SU-DHL-6 (cell line): ENCODE results near the gene PTGER2.

ENCODE experiments used
- EZH2phosphoT487 ChIP-seq: fragments of 200-600 bp; sonication (generic), shearing (Covaris generic); conservative IDR thresholded peaks from 2 replicates; pipeline ENCODE4 v1.6.1; 2018; ENCODE audit warnings: mild to moderate bottlenecking, antibody characterized with exemption, low read length, moderate library complexity, mixed read lengths
- TF ChIP-seq, protein P1 (sequence below): fragments of 200-600 bp; sonication (generic); IDR thresholded peaks from one replicate; pipeline ENCODE4 v1.5.1; 2017; ENCODE audit warnings: antibody characterized with exemption, mild to moderate bottlenecking, low read length, moderate library complexity; ENCODE audit not compliant: insufficient read depth, poor library complexity, severe bottlenecking

DNA sequence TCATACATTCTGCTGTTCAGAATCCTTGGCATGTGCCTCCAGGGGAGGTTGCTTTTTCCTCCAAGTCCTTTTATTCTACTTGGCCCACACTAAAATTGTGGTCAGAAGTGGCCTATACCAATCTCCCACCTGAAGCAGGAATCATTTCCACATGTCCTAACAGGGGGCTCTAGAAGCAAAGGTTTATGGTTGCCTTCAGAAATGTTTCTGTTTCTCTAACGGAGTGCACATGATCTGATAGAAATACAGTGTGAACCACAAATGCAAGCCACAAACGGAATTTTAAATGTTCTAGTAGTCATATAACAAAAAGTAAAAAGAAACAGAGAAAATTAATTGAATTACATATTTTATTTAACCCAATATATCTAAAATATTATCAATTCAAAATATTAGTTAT, 4.0 kb downstream of the PTGER2 start:
- TF ChIP-seq, protein P1, sequence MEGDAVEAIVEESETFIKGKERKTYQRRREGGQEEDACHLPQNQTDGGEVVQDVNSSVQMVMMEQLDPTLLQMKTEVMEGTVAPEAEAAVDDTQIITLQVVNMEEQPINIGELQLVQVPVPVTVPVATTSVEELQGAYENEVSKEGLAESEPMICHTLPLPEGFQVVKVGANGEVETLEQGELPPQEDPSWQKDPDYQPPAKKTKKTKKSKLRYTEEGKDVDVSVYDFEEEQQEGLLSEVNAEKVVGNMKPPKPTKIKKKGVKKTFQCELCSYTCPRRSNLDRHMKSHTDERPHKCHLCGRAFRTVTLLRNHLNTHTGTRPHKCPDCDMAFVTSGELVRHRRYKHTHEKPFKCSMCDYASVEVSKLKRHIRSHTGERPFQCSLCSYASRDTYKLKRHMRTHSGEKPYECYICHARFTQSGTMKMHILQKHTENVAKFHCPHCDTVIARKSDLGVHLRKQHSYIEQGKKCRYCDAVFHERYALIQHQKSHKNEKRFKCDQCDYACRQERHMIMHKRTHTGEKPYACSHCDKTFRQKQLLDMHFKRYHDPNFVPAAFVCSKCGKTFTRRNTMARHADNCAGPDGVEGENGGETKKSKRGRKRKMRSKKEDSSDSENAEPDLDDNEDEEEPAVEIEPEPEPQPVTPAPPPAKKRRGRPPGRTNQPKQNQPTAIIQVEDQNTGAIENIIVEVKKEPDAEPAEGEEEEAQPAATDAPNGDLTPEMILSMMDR: no peak
- TF ChIP-seq EZH2phosphoT487: no peak
